Stomach (tissue), 9 donors: ENCODE results near the gene ARID1B. TPM values are rescaled to one million over a fixed set of nuclear protein-coding genes. Genes with fewer than 3 reads are reported as not detected.

ENCODE experiments used
- DNase-seq, 2 donors: peaks; one replicate each; pipeline versions ENCODE4 v3.0.0 to v3.0.0-alpha.2; 2013 to 2019
- H3K27ac ChIP-seq, 5 donors: fragments of 200-600 bp in 4 of 5; sonication (generic) in 4 of 5; one replicate each; pipeline ENCODE4 v1.5.1; 2013 to 2019; ENCODE audit warnings: mild to moderate bottlenecking in 1 of 5, moderate library complexity in 1 of 5
- H3K27me3 ChIP-seq, 3 donors: fragments of 200-600 bp; sonication (generic); one replicate each; pipeline ENCODE4 v1.5.1; 2017 to 2019; ENCODE audit warnings: mixed run types in 1 of 3
- H3K36me3 ChIP-seq, 4 donors: fragments of 200-600 bp; sonication (generic); 1 replicate in 3 of 4; 2 replicates in 1 of 4; pipeline ENCODE4 v1.5.1; 2016 to 2019
- H3K4me1 ChIP-seq, 4 donors: fragments of 200-600 bp; sonication (generic); one replicate each; pipeline ENCODE4 v1.5.1; 2016 to 2019
- H3K4me3 ChIP-seq, 4 donors: fragments of 200-600 bp; sonication (generic) in 3 of 4; one replicate each; pipeline ENCODE4 v1.5.1; 2016 to 2019; ENCODE audit warnings: mild to moderate bottlenecking in 1 of 4
- H3K9me3 ChIP-seq, 4 donors: fragments of 200-600 bp; sonication (generic); one replicate each; pipeline ENCODE4 v1.5.1; 2016 to 2019
- CTCF ChIP-seq, 7 experiments: fragments of 450-650 bp in 4 of 7; fragments of 200-600 bp in 3 of 7; sonication (generic) in 3 of 7; IDR thresholded peaks; one replicate each; pipeline ENCODE4 v1.5.1; 2016 to 2019; ENCODE audit warnings: antibody characterized with exemption in 7 of 7, control low read depth in 2 of 7, mild to moderate bottlenecking in 1 of 7
- EP300 ChIP-seq: sonication (generic); formaldehyde crosslinking; IDR thresholded peaks from one replicate; pipeline ENCODE4 v1.6.1; 2017; ENCODE audit warnings: antibody characterized with exemption
- POLR2A ChIP-seq, 4 donors: fragments of 450-650 bp; IDR thresholded peaks; one replicate each; pipeline ENCODE4 v1.6.1; 2016; ENCODE audit warnings: antibody characterized with exemption in 4 of 4, control low read depth in 2 of 4, mild to moderate bottlenecking in 1 of 4, moderate library complexity in 1 of 4
- POLR2AphosphoS5 ChIP-seq, 3 donors: sonication (generic); formaldehyde crosslinking; IDR thresholded peaks; one replicate each; pipeline ENCODE4 v1.6.1; 2016; ENCODE audit warnings: antibody characterized with exemption in 3 of 3
- WGBS, 5 donors: extraction: QIAGEN DNeasy Blood & Tissue Kit in 3 of 5; methylation state at CpG; one replicate each; pipeline versions ENCODE4 v1.1.5 to v1.1.7; 2013 to 2018; 5-methylcytosine and 5-hydroxymethylcytosine counted together
- intact Hi-C: fragments of 100-400 bp; cut with DNase I; formaldehyde crosslinking; loops from one replicate; pipeline ENCODE4 v1.15.1; 2023; ENCODE audit warnings: low total_unique reads
- polyA plus RNA-seq, 3 donors: library from polyadenylated mRNA; stranded (reverse); fragments of 200-250 nt; gene quantifications; one replicate each; pipeline ENCODE4 v1.2.3, GENCODE V29; 2013
- total RNA-seq, 5 donors: library from RNA; depleted of rRNA; stranded (reverse); fragments of >200 nt; gene quantifications; one replicate each; pipeline versions ENCODE4 v1.1.0 to v1.2.3, GENCODE V29; 2014 to 2016
- donor health status: healthy with polysubstance abuse.
- donor health status: Bipolar disorder and iron deficiency.
- donor health status: healthy.

Gene ARID1B
- total and polyA plus RNA-seq, 8 donors = 8.8 to 183 (median 48.3) TPM

- H3K27me3 ChIP-seq = no peaks in the 10 kb centered on the region
- WGBS, 5 donors = 26 to 56% (median 37%) methylated on average over 7 of the region's 7 CpGs
- H3K4me1 ChIP-seq = peaks cover 9 to 45% (median 33%) of the 10 kb centered on the region in 4 donors
- intact Hi-C loops = no loop called here
- peak in 1 of 2 donors; percentile 47 for DNase-seq
- H3K27ac ChIP-seq = peak overlapping the region in 2 of 5 donors; percentile 14 to 27
- no peak overlapping the region for H3K4me3 ChIP-seq
- TF ChIP-seq POLR2A (IDR thresholded peaks at IDR 0.05) (no peak), POLR2AphosphoS5 (IDR thresholded peaks at IDR 0.05) (peak in 1 of 3 donors; percentile 30), EP300 (no peak), CTCF (IDR thresholded peaks at IDR 0.05) (no peak)
- H3K9me3 ChIP-seq = no peaks in the 10 kb centered on the region
- H3K36me3 ChIP-seq = peaks cover 0 to 6% (median 2%) of the 10 kb centered on the region in 4 donors
Measured at GRCh38 chr6:157099912-157100593, 322.9 kb downstream of the ARID1B start.

GRCh38 chr6:157101166-157101565 lies 324.0 kb downstream of the ARID1B start:
- no peak for TF ChIP-seq EP300
- no peak for TF ChIP-seq POLR2A (IDR thresholded peaks at IDR 0.05)
- TF ChIP-seq POLR2AphosphoS5 (IDR thresholded peaks at IDR 0.05) = no peak
- no peak for TF ChIP-seq CTCF (IDR thresholded peaks at IDR 0.05)
- WGBS, 5 donors = 56 to 77% (median 69%) methylated on average over 1 of the region's 1 CpG
- Histone ChIP-seq H3K9me3 (no peaks in the 10 kb centered on the region), H3K4me3 (no peak overlapping the region), H3K27ac (no peak overlapping the region), H3K4me1 (peaks cover 4 to 36% (median 29%) of the 10 kb centered on the region in 4 donors), H3K36me3 (peaks cover 0 to 6% (median 2%) of the 10 kb centered on the region in 4 donors), H3K27me3 (no peaks in the 10 kb centered on the region)
- intact Hi-C loops = no loop called here
- DNase-seq = no peak

- Histone ChIP-seq H3K36me3 (no peaks in the 10 kb centered on the region), H3K4me1 (peaks cover 0 to 39% (median 21%) of the 10 kb centered on the region in 4 donors), H3K4me3 (no peak overlapping the region), H3K27me3 (no peaks in the 10 kb centered on the region), H3K9me3 (no peaks in the 10 kb centered on the region), H3K27ac (no peak overlapping the region)
- TF ChIP-seq EP300 = no peak
- TF ChIP-seq POLR2AphosphoS5 (IDR thresholded peaks at IDR 0.05) = no peak
- TF ChIP-seq CTCF (IDR thresholded peaks at IDR 0.05) = no peak
- no peak for TF ChIP-seq POLR2A (IDR thresholded peaks at IDR 0.05)
- intact Hi-C loops = no loop called here
- DNase-seq = no peak
- WGBS, 5 donors = 68 to 87% (median 81%) methylated on average over 1 of the region's 1 CpG
Measured at GRCh38 chr6:157104803-157105202, 327.6 kb downstream of the ARID1B start.

GRCh38 chr6:157106487-157106886 lies 329.3 kb downstream of the ARID1B start:
- TF ChIP-seq CTCF (IDR thresholded peaks at IDR 0.05) = no peak
- TF ChIP-seq POLR2A (IDR thresholded peaks at IDR 0.05) = no peak
- TF ChIP-seq POLR2AphosphoS5 (IDR thresholded peaks at IDR 0.05) = no peak
- Histone ChIP-seq H3K27me3 (no peaks in the 10 kb centered on the region), H3K36me3 (peaks cover 0 to 5% (median 2%) of the 10 kb centered on the region in 4 donors), H3K4me3 (no peak overlapping the region), H3K4me1 (peaks cover 0 to 43% (median 17%) of the 10 kb centered on the region in 4 donors), H3K27ac (no peak overlapping the region), H3K9me3 (no peaks in the 10 kb centered on the region)
- DNase-seq = no peak
- intact Hi-C loops = no loop called here
- WGBS, 5 donors = 74 to 87% (median 82%) methylated on average over 2 of the region's 2 CpGs
